SKM-1 (cell line): ENCODE results near the gene PRDM15.
"Not testable (repeated sequence)": the region's sequence is repeated elsewhere in the genome, so short reads cannot be mapped to it uniquely, and the experiment has no call there.

ENCODE experiments used
- DNase-seq: peaks from one replicate; lab custom pipeline; 2025; ENCODE audit not compliant: unreplicated experiment; lab: John Stamatoyannopoulos, UW

PRDM15 gene

DNA sequence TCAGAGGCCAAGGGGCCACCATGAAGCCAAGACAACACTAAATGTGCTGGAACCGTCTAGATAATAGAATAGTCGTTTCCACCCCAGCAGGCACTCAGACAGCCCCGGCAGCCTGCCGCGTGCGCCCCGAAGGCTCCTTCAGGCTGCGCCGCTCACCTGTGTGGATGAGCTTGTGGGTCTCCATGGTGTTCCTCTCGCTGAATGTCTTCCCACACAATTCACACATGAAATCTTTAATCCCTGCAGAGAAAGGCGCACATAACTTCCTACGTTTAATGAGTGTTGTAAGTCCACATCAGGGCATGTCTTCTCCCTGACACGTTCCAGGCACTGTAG, 68.6 kb downstream of the PRDM15 start:
- DNase-seq, result no peak

- no peak for DNase-seq
These were observed 69.1 kb downstream of the PRDM15 start for GRCh38 chr21:41809891-41810596.

GRCh38 chr21:41808846-41809245, 70.3 kb downstream of the PRDM15 start:
- DNase-seq, result no peak

GRCh38 chr21:41808094-41808493, 71.0 kb downstream of the PRDM15 start:
- DNase-seq, result no peak

GRCh38 chr21:41806773-41807172, 72.4 kb downstream of the PRDM15 start:
- DNase-seq, result no peak

DNA sequence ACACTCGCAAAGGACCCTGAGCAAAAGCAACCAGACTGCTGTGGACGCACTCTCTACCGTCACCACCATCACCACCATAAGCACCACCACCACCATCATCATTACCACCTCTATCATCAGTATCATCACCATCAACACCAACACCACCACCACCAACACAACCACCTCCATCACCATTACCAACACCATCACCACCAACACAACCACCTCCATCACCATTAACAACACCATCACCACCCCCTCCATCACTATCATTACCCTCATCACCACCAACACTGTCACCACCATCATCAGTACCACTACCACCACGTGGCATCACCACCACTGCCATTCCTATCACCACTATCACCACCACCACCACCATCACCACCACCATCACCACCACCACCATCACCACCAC, 73.5 kb downstream of the PRDM15 start:
- DNase-seq, result no peak

- DNase-seq, result no peak
These were observed 74.1 kb downstream of the PRDM15 start for GRCh38 chr21:41805038-41805437.

GRCh38 chr21:41804381-41804780, 74.8 kb downstream of the PRDM15 start:
- no peak for DNase-seq

DNA sequence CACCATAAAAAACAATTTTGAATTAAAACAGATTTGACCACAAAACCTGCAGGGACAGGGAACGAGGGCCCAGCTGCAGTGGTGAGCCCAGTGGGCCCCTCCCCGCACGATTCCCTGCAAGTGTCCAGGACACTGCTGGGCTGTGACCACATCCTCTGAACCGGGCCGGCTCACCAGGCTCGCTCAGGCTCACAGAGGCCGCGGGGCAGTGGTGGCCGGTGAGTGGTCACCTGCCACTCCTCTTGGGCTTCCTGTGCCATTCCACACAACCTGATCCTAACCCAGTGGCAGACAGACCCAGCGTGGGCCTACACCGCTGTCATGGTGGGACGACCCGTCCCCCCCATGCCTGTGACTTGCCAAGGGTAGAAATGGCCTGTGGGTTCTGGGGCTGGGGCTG, 75.8 kb downstream of the PRDM15 start:
- DNase-seq, result no peak

DNA sequence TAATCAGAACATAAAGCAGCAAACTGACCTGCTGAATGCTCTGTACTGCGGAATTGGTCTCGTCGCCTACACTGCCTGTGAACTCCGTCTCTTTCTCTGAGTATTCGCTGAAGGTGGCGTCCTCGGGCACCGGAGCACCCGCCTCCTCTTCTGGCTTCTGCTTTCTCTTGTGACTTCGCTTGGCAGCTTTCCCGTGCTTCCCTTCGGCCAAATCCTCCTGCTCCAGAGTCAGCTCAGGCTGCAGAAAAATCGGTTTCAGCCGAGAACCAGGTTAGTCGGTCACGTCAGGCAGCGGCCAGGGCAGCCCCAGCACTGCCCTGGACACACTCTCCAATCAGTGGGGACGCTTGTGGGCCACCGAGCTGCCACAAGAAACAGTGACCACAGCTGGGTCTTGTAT, 76.5 kb downstream of the PRDM15 start:
- DNase-seq, result no peak

DNA sequence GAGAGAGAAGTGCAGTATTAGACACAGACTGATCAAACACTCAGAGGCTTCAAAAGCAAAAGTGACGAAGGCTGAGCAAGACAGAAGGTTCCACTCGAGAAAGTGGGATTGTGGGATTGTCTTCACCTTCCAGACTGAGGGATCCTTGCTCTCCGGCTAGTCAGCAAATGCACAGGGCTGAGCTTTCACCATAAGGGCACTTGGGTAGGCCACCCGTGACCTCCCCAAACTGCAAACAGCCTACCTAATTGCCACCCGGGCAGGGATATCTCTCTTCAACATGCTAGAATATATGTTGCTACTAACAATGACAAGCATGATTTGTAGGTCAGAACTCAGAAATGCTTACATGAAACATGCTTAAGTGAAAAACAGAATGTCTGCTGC, 77.0 kb downstream of the PRDM15 start:
- no peak for DNase-seq

- no peak for DNase-seq
These were observed 77.6 kb downstream of the PRDM15 start for GRCh38 chr21:41801321-41802197.

GRCh38 chr21:41800425-41801320, 78.5 kb downstream of the PRDM15 start:
- DNase-seq, result no peak

DNA sequence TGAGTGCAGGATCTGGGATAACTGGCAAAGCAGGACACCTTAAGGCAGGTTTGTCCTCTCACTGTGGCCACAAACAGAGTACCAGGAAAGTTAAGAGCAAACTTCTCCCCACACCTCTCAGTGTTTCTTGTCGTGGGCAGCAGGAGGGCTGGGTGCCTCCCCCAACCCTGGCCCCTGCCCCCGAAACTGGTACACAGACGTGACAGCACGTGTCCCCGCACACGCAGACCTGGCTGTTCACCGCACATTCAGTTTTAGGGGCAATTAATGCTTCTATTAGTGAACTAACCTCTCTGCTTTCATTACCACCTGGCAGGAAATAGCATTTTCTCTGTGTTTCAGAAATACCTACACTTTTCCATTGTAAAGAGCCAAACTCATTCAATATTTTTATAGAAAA, 79.4 kb downstream of the PRDM15 start:
- no peak for DNase-seq

DNA sequence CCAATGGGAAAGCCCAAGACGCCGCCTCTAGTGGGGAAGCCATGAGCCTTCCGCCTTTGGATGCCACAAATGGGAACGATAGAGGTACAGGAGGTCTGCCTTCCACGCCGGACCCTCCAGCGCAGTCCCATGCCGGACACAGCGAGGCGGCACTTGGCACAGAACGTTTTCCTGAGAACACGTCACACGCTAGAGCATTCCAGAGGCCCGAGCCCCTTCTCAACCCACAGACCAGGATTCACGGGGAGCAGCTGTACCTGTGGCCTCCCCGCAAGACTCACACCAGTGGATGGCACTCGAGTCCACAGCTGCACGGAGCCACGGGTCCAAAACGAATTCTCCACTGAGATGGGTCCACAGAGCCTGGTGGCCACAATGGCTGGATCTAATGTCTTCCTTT, 80.8 kb downstream of the PRDM15 start:
- DNase-seq, result no peak

DNA sequence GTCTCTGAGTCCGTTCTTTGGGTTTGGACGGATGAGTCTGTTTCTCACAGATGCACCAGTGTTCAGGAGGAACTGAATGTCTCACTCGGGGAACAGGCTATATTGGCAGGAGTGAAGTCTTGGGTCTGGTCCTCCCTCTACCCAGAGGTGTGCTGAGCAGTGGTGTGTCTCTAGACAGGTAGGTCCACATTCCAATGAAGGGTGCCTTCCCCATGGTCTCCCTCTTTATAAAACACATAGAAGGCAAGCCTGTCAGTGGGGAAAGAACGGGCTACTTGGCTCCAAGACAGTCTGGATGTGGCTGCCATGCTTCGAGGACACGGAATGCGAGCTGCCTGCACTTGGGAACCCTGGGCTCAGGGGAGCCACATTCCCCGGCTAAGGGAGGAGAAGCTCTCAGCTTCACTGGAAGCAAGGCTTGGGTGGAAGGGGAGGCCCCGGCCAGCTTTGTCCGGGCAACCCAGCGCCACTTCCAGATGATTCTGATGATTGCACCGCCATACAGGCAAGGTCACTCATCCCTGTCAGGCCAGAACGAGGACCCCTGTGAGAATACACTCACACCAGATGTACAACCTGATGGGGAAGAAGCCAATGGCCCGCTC, 82.6 kb downstream of the PRDM15 start:
- DNase-seq, result no peak

- DNase-seq, result no peak
These were observed 83.4 kb downstream of the PRDM15 start for GRCh38 chr21:41795726-41796125.

DNA sequence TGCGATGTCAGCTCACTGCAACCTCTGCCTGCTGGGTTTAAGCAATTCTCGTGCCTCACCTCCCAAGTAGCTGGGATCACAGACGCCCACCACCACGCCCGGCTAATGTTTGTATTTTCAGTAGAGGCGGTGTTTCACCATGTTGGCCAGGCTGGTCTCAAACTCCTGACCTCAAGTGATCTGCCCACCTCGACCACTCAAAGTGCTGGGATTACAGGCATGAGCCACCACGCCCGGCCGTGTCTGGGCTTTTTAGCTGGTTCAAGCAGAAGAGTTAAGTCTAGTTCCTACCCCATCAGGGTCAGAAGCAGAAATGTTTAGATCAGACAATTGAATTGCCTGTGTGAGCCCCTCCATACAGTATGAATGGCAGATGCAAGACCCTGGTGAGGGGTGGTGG, 84.5 kb downstream of the PRDM15 start:
- no peak for DNase-seq

- DNase-seq, result no peak
These were observed 86.4 kb downstream of the PRDM15 start for GRCh38 chr21:41792711-41793110.

DNA sequence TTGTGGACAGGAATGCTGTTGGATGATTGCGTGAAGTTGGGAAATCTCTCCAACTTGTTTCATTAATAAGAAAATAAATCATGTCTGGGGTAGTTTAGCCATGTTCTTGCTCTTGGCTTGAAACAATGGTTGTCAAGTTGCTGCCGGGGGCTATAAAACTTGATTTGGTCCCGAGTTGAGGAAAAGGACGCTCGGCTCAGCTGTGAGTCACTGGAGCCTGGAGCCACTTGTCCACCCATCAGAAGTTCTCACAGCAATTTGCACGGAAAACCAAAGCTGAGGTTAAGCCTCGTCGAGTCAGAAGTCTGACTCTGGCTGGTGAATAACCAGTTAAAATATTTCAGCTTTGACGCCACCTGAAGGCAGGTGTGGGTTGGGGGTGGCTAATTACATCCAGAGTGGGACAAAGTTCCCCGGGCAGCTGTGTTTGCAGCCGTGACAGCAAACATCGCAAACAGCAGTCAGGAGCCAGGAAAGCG, 92.6 kb downstream of the PRDM15 start:
- no peak for DNase-seq

- DNase-seq, result not testable (repeated sequence)
These were observed 93.9 kb downstream of the PRDM15 start for GRCh38 chr21:41785262-41785661.
